Skeletal muscle satellite cell (primary cell): ENCODE data around the gene PGRMC1.
"Not testable (repeated sequence)": the region's sequence is repeated elsewhere in the genome, so short reads cannot be mapped to it uniquely, and the experiment has no call there.

ENCODE experiments used
- H3K27me3 ChIP-seq: 2 replicates; pipeline ENCODE4 v1.7.0; 2013; ENCODE audit warnings: low read length; ENCODE audit not compliant: control insufficient read depth, insufficient read depth
- H3K36me3 ChIP-seq: 2 replicates; pipeline ENCODE4 v1.7.0; 2013; ENCODE audit warnings: mild to moderate bottlenecking, control low read depth, low read length; ENCODE audit not compliant: insufficient read depth
- H3K4me1 ChIP-seq: 2 replicates; pipeline ENCODE4 v1.7.0; 2013; ENCODE audit warnings: low read length; ENCODE audit not compliant: control insufficient read depth, insufficient read depth
- H3K4me2 ChIP-seq: 2 replicates; pipeline ENCODE4 v1.7.0; 2013; ENCODE audit warnings: mild to moderate bottlenecking, low read length
- H3K4me3 ChIP-seq: 2 replicates; pipeline ENCODE4 v1.7.0; 2013; ENCODE audit warnings: low read length
- H3K9ac ChIP-seq: 2 replicates; pipeline ENCODE4 v1.7.0; 2013; ENCODE audit warnings: mild to moderate bottlenecking, low read depth, low read length, moderate library complexity
- H3K9me3 ChIP-seq: replicated peaks from 2 replicates; pipeline ENCODE4 v1.7.0; 2013; ENCODE audit warnings: mild to moderate bottlenecking, control low read depth, low read length

PGRMC1 gene

DNA sequence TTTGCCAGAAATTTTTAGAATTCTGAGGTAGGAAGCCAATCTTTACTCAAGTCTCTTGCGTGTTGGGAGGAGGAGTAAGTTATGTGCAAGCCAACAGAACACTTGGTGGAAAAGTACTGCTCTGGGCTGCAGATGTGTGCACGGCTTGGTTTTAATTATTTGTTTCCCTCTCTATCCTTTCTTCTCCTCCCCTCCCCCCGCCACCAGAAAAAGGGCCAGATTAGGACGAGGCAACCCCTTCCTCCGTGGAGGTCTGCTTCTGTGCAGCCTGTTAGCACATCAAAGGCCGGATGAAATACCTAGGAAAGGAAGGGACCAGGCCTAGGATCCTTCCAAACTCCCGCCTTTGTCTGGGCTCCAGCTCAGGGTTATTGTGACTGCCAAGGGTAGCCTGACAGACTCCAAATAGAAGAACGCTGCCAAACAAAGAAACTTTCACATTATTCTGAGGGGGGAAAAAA is 1.0 kb upstream of the PGRMC1 start:
- no peaks in the 10 kb centered on the region for H3K36me3 ChIP-seq
- no peaks in the 10 kb centered on the region for H3K9me3 ChIP-seq
- H3K4me3 ChIP-seq = no peak overlapping the region
- H3K4me2 ChIP-seq = peak overlapping the region; percentile 86
- H3K4me1 ChIP-seq = peaks cover 4% of the 10 kb centered on the region
- peaks cover 2% of the 10 kb centered on the region for H3K27me3 ChIP-seq
- no peak overlapping the region for H3K9ac ChIP-seq

DNA sequence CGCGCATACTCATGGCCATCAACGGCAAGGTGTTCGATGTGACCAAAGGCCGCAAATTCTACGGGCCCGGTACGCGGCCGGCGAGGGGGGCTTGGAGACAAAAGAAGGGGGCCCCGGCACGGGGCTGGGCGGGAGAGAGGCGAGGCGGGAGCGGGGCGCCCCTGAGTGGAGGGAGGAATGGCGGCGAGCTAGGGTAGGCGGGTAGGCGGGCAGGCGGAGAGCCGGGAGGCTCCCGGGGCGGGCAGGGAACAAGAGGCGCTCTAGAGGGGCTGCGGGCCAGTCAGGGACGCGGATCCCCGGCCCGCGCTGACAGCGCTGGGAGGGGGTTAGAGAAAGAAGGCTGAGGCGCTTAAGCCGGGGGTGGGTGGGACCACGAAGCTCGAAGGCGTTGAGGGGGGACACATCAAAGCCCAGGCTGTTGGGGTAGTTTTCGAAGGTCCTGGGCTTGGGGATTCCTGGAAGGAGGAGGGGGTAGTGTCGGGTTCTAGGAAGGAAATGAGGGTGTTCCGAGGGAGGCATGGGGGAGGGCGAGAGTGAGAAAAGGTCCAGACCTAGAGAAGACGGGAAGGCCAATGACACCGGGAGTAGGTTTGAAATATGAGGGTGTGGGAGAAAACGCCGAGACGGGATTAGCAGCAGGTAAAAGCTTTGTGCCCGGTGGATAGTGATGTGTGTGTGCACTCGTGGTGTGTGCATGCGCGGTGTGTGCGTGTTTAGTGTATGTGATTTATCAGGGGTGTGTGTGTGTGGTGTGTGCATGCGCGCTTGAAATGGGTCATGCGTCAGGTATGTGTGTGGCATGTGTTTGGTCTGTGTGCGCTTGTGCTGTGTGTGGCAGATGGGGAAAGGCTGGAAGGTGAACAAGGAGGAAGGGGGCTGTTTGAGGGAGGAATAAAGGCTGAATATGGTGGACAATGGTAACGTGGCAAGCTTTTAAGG is 807 bp downstream of the PGRMC1 start:
- H3K27me3 ChIP-seq = peaks cover 2% of the 10 kb centered on the region
- H3K9ac ChIP-seq = peak overlapping the region; percentile 89
- peaks cover 13% of the 10 kb centered on the region for H3K4me1 ChIP-seq
- H3K9me3 ChIP-seq = no peaks in the 10 kb centered on the region
- H3K4me3 ChIP-seq = peak overlapping the region; percentile 79
- H3K36me3 ChIP-seq = no peaks in the 10 kb centered on the region
- H3K4me2 ChIP-seq = peak overlapping the region; percentile 86

DNA sequence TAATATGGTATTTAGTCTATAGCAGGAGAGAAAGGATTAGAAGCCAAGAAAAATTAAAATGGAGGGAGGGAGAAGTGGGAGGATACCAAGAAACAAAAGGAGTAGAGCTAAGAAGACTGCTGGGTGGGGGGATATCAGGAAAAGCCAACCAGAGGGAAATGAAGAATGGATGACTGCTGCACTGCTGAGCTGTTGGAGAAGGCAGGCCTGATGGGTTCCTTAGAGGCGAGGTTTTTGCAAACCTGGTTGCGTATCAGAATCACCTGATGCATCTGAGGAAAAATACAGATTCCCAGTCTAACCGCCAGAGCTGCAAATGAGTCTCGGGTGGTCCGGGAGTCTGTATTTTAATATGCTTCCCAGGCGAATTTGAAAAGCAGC is 1.5 kb downstream of the PGRMC1 start:
- H3K4me2 ChIP-seq = peak overlapping the region; percentile 86
- peak overlapping the region; percentile 89 for H3K9ac ChIP-seq
- peak overlapping the region; percentile 79 for H3K4me3 ChIP-seq
- H3K27me3 ChIP-seq = peaks cover 2% of the 10 kb centered on the region
- H3K9me3 ChIP-seq = no peaks in the 10 kb centered on the region
- peaks cover 13% of the 10 kb centered on the region for H3K4me1 ChIP-seq
- H3K36me3 ChIP-seq = peaks cover 2% of the 10 kb centered on the region

DNA sequence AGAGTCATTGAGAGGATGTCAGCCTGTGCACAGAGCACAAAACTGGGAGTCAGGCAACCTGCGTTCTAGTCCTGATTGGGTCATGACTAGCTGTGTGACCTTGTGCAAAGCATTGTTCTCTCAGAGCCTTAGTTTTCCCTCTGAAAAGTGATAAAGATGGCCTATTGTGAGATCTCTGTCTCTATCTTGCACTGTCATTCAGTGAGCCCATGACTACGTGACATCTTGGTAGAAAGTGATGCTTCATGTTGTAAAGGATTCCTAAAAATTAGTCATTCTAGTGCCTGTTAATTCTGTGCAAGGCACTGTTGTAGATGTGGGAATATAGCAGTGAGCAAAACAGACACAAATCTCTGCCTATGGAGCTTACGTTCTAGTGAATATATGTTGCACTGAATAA is 2.5 kb downstream of the PGRMC1 start:
- H3K36me3 ChIP-seq = peaks cover 12% of the 10 kb centered on the region
- H3K4me3 ChIP-seq = no peak overlapping the region
- peak overlapping the region; percentile 86 for H3K4me2 ChIP-seq
- peaks cover 2% of the 10 kb centered on the region for H3K27me3 ChIP-seq
- peaks cover 13% of the 10 kb centered on the region for H3K4me1 ChIP-seq
- no peak overlapping the region for H3K9ac ChIP-seq
- no peaks in the 10 kb centered on the region for H3K9me3 ChIP-seq

DNA sequence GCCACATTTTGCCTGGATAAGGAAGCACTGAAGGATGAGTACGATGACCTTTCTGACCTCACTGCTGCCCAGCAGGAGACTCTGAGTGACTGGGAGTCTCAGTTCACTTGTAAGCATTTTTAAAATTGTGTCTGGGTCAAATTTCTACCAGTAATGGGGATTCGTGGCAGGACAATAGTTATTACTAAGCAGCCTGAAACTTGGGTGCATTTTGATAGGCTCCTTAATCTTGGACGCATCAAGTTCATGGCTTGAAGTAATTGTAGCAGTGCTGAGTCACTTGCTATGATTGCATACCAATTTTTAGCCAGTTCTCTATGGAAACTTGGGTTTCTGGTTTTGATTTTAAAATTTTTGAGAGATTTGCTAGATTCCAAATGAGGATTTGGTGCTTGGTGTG is 4.3 kb downstream of the PGRMC1 start:
- H3K27me3 ChIP-seq = no peaks in the 10 kb centered on the region
- peak overlapping the region; percentile 10 for H3K9ac ChIP-seq
- H3K9me3 ChIP-seq = no peaks in the 10 kb centered on the region
- H3K36me3 ChIP-seq = peaks cover 14% of the 10 kb centered on the region
- H3K4me2 ChIP-seq = peak overlapping the region; percentile 42
- peaks cover 13% of the 10 kb centered on the region for H3K4me1 ChIP-seq
- no peak overlapping the region for H3K4me3 ChIP-seq

DNA sequence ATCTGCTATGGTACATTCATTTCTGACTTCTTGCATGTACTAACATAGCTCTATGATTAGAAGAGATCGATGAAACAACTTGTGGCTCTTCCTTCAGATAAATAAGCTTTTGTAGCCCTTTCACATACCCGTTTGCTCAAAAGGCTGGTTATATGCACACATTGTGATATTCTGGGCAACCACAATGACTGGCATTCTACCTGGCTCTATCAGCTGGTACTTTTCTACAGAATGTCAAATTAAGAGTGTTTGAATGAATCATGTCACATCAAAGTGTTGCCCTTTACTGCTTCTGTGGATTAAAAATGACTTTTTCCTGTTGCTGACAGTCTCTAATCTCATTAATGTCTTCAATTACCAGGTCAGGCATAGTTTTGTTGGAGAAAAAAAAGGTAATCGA is 11.6 kb downstream of the PGRMC1 start:
- H3K4me1 ChIP-seq = peaks cover 11% of the 10 kb centered on the region
- no peak overlapping the region for H3K9ac ChIP-seq
- no peaks in the 10 kb centered on the region for H3K27me3 ChIP-seq
- H3K36me3 ChIP-seq = peaks cover 17% of the 10 kb centered on the region
- no peak overlapping the region for H3K4me3 ChIP-seq
- no peak overlapping the region for H3K4me2 ChIP-seq
- H3K9me3 ChIP-seq = no peaks in the 10 kb centered on the region

DNA sequence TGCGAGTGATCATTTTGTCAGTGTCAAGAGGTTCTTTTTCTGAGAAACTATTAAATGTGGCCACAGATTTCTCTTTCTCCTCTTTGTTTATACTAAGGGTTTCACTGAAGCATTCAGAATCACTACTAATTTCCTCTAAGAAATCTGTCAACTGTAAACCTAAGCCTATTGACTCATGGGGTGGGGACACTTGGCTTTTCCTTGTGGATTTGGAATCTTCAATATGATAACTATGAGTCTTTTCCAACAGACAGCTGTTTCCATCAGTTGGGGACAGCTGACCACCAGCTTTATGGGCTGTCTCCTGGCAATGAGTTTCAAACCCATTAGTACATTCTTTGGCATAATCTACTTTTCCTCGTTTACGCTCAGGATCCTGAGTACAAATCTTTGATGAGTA is 13.8 kb downstream of the PGRMC1 start:
- Histone ChIP-seq H3K4me2 (no peak overlapping the region), H3K27me3 (no peaks in the 10 kb centered on the region), H3K9ac (no peak overlapping the region), H3K4me1 (peaks cover 11% of the 10 kb centered on the region), H3K36me3 (peaks cover 7% of the 10 kb centered on the region), H3K4me3 (no peak overlapping the region), H3K9me3 (no peaks in the 10 kb centered on the region)

DNA sequence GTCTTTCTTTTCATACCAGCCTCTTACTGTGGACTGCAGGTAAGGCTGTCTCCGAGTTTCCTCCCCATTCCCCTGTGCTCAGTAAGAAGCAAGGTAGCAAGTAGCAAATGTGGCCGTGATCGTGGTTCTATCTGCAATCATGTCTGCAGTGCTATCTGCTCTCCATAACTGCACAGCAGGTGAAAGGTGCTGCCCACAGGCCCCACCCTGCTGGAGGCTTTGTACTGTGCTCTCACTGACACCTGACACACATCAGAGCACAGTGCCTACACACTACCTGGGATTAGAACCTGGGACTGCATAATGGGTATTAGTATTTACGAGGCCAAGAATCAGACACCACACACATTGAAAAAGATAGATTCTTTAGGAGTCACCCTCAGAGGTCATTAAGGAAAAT is 15.3 kb downstream of the PGRMC1 start:
- Histone ChIP-seq H3K9me3 (no peaks in the 10 kb centered on the region), H3K4me3 (no peak overlapping the region), H3K36me3 (no peaks in the 10 kb centered on the region), H3K9ac (no peak overlapping the region), H3K27me3 (no peaks in the 10 kb centered on the region), H3K4me2 (no peak overlapping the region), H3K4me1 (peaks cover 11% of the 10 kb centered on the region)

DNA sequence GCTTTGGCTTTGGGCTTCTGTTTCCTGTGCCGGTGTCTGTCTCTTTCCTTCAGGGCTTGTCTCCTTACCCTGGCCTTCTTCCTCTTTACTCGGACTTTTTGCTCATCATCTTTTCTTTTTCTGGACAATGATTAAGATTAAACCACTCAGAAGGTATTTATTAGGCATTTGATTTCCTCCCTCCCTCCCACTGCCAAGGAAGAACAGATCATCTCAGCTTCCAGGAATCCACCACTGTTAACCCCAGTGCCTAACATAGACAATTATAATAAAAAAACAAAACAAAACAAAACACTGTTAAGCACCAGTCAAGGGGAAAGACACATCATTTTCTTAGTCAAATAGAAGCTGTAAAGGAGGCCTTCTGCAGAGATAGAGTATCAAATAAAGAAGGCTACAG is 16.6 kb downstream of the PGRMC1 start:
- H3K9ac ChIP-seq = no peak overlapping the region
- H3K4me3 ChIP-seq = no peak overlapping the region
- H3K27me3 ChIP-seq = peaks cover under 1% of the 10 kb centered on the region
- no peaks in the 10 kb centered on the region for H3K36me3 ChIP-seq
- H3K9me3 ChIP-seq = no peaks in the 10 kb centered on the region
- H3K4me1 ChIP-seq = peaks cover 11% of the 10 kb centered on the region
- no peak overlapping the region for H3K4me2 ChIP-seq

DNA sequence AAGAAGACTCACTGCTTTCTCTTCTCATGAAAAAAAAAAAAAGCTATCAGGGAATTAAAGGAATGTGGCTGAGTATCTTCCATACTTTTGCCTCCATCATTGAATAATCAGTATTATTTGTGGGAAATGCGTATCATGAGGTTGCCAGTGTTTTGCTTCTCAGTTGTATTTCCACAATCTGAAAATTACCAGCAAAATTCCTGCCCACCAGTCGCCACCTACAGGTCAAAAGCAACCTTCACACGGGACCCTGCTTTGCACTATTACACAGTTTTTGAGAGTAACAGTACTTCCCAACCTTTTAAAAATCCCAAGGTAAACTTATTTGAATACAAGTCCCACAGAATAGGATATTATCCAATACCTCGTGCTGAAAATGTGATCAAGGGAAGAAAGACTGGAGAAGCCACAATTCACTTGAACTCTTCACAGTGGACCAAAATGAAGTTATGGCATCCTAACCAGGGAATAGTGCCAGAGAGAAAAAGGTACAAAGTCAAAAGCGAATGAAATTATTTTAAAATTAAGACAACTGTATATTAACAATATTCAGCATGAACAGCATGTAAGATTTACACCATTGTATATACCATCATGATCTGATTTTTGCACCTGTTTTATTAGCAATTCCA is 30.4 kb downstream of the PGRMC1 start:
- no peak overlapping the region for H3K4me3 ChIP-seq
- no peaks in the 10 kb centered on the region for H3K36me3 ChIP-seq
- no peak overlapping the region for H3K9ac ChIP-seq
- no peak overlapping the region for H3K4me2 ChIP-seq
- H3K27me3 ChIP-seq = peaks cover 3% of the 10 kb centered on the region
- H3K4me1 ChIP-seq = no peaks in the 10 kb centered on the region
- no peaks in the 10 kb centered on the region for H3K9me3 ChIP-seq

DNA sequence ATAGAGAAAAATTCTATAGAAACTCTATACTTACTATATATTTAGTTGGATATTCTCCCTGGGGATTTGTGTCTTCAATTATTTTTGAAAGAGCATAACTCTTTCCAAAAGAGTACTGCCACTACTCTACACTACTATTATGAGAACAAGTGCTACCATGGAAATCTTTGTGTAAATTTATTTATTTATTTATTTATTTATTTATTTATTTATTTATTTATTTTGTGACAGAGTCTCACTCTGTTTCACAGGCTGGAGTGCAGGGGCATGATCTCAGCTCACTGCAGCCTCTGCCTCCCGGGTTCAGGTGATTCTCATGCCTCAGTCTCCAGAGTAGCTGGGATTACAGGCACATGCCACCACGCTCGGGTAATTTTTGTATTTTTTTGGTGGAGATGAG is 31.0 kb downstream of the PGRMC1 start:
- H3K4me1 ChIP-seq, H3K4me2 ChIP-seq, H3K36me3 ChIP-seq, H3K27me3 ChIP-seq, H3K9ac ChIP-seq, H3K4me3 ChIP-seq, H3K9me3 ChIP-seq: not testable (repeated sequence)
